GM18868 (cell line): Measurements from ENCODE around the gene RUVBL2.
"Not testable (repeated sequence)": the region's sequence is repeated elsewhere in the genome, so short reads cannot be mapped to it uniquely, and the experiment has no call there.

Experiments
- ATAC-seq: cut with Tn5 transposase; IDR thresholded peaks from one replicate; pipeline ENCODE4 v1.9.1; 2021; ENCODE audit warnings: mild to moderate bottlenecking, moderate library complexity; ENCODE audit not compliant: unreplicated experiment

RUVBL2 gene

GRCh38 chr19:49038557-49039276 is 45.0 kb downstream of the RUVBL2 start:
- not testable (repeated sequence) for ATAC-seq

GRCh38 chr19:49039736-49040135 is 46.0 kb downstream of the RUVBL2 start:
- not testable (repeated sequence) for ATAC-seq

GRCh38 chr19:49042177-49042576 is 48.5 kb downstream of the RUVBL2 start:
- no peak for ATAC-seq

GRCh38 chr19:49042666-49043065 is 49.0 kb downstream of the RUVBL2 start:
- ATAC-seq = not testable (repeated sequence)

- not testable (repeated sequence) for ATAC-seq
Observed at GRCh38 chr19:49043548-49043947, 49.9 kb downstream of the RUVBL2 start, which contains the start of gene CGB5. TSS of gene CGB5 (plus strand) at chr19:49043848. CDS start at chr19:49044210, 362 bp downstream.

- ATAC-seq = not testable (repeated sequence)
Observed at GRCh38 chr19:49049011-49049410, 55.3 kb downstream of the RUVBL2 start, which contains the start of gene CGB8. TSS of gene CGB8 (minus strand) at chr19:49049111. CDS start at chr19:49048739, 372 bp downstream.

- not testable (repeated sequence) for ATAC-seq
Observed at GRCh38 chr19:49049834-49050233, 56.1 kb downstream of the RUVBL2 start.

GRCh38 chr19:49050376-49051033 is 56.8 kb downstream of the RUVBL2 start:
- ATAC-seq = not testable (repeated sequence)

DNA sequence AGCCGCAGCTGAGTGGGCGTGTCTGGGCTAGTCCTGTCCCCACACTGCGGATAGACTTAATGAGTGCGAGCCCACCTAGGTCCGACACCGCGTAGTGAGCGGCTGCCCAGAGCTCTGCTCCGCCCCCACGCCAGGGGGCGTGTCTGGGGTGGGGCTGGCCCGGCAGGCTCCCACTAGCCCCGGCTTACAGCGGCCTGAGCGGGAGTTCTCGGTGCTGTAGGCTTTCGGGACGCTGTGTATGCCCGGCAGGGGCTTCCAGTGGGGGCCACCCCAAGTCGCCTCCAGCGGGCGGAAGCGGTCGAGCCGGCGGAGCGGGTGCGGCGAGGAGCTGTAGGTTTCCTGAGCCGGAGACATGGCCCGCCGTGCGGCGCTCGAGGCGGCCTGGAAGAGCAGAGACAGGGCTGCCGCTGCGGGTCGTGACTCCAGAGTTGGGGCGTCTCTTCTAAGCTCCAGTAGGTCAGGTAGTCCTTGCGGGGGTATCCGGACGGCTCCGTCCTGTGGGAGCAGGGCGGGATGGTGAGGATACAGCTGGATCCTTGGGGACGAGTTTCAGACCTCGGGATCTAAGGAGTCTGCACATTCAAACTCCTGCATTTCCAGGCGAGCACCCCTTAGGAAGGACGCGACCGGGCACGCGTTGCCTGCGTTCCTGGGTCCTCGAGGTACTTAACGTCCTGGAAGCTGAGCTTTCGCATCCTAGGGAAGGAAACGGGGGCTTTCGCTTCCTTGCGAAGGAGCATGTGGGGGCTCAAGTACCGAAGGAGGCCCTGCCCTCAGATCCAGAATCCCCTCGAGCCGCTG is 62.6 kb downstream of the RUVBL2 start:
- ATAC-seq = no peak

GRCh38 chr19:49056902-49057596 is 63.4 kb downstream of the RUVBL2 start:
- not testable (repeated sequence) for ATAC-seq

- ATAC-seq = no peak
Observed at GRCh38 chr19:49057636-49058234, 64.0 kb downstream of the RUVBL2 start, which contains the start of gene CGB7. TSS of gene CGB7 (minus strand) at chr19:49057749. CDS start at chr19:49055375, 2,374 bp downstream.

DNA sequence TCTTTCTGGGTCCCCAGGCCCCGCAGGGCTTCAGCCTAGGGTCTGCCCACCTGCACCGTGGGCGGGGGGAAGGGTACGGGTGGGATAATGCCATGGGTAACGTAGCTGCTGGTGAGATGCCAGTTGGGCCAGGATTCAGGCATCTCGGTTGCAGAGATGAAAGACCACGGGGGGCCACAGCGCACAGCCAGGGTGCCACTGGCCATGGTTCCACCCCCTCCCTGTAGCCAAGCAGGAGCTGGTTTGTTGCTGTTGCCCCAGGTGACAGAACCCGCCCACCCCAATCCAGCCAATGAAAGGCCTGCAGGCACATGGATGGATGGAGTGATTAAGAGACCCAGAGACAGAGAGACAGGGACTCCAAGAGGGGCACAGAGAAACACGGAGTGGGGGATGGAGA is 64.9 kb downstream of the RUVBL2 start:
- no peak for ATAC-seq

- ATAC-seq = no peak
Observed at GRCh38 chr19:49059053-49059452, 65.4 kb downstream of the RUVBL2 start.

DNA sequence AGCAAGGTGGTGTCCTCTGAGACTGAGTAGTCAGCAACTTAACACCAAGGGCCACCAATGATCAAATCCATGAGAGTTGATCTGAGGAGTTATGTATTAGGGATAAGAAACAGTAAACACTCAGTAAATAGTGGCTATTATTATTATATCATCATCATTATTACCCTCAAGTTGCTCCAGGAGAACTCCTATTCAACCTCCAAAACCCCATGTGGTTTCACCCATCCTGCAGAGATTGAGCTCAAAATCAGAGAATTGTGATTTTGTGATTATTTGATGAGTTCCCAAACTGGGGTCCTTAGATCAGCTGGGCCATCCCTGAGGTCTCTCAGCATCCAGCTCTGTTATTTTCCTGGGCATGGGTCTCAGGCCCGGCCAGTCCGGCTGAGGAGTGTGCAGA is 67.3 kb downstream of the RUVBL2 start:
- no peak for ATAC-seq

- ATAC-seq = no peak
Observed at GRCh38 chr19:49061445-49061844, 67.8 kb downstream of the RUVBL2 start.

GRCh38 chr19:49064029-49064629 is 70.4 kb downstream of the RUVBL2 start:
- no peak for ATAC-seq

DNA sequence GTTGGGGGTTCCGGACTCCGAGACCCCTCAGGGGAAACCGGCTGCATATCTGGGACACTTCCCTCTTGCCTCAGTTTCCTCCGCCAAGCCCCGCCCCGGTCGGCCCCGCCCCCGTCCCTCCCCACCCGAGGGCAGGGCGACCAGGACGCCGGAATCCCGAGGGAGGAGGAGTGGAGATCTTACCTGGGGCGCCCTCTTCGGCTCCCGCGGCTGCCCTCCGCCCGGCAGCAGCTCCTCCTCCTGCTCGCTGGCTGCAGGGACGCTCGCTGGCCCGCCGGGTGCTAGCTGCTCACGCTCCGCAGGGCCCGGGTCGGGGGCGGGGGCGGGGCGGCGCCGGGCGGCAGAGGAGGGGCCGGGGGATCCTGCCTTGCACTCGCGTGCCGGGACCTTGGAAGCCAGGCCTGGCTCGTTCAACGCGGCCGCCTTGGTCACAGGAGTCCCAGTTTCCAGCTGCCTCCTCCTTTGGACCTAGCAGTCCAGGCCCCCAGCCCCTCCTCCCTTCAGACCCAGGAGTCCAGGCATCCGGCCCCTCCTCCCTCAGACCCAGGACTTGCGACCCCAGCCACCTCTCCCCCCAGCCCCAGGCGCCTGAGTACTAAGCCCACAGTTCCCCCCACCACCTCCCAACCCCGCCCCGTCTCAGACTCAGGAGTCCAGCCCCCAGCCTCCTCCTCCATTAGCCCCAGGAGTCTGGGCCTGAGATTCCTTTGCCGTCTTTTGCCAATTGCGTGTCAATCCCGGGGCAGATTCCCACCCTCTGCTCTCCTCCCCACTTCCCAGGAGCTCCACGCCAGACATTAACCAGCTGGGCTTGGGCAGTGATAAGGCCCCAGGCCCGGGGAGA is 71.3 kb downstream of the RUVBL2 start, which contains the start of gene NTF4:
Gene NTF4, minus strand, starts transcription at position 51 of the 844 bp plus-strand sequence. CDS start 2,821 bp downstream, outside the sequence.
- ATAC-seq = no peak
